ENCODE data around the gene CD248.

CD248 gene

GRCh38 chr11:66294626-66295620 lies 21.9 kb downstream of the CD248 start:
- DNase-seq: no peak
- no peak overlapping the region for H3K27ac ChIP-seq
- H3K4me1 ChIP-seq: peaks cover 0 to 16% (median 10%) of the 10 kb centered on the region in 4 donors
- intact Hi-C loops (cut with DNase I; ENCODE audit: low total_unique reads): no loop called here
- no peak overlapping the region for H3K4me3 ChIP-seq
- no peaks in the 10 kb centered on the region for H3K9me3 ChIP-seq
- TF ChIP-seq, protein P1, sequence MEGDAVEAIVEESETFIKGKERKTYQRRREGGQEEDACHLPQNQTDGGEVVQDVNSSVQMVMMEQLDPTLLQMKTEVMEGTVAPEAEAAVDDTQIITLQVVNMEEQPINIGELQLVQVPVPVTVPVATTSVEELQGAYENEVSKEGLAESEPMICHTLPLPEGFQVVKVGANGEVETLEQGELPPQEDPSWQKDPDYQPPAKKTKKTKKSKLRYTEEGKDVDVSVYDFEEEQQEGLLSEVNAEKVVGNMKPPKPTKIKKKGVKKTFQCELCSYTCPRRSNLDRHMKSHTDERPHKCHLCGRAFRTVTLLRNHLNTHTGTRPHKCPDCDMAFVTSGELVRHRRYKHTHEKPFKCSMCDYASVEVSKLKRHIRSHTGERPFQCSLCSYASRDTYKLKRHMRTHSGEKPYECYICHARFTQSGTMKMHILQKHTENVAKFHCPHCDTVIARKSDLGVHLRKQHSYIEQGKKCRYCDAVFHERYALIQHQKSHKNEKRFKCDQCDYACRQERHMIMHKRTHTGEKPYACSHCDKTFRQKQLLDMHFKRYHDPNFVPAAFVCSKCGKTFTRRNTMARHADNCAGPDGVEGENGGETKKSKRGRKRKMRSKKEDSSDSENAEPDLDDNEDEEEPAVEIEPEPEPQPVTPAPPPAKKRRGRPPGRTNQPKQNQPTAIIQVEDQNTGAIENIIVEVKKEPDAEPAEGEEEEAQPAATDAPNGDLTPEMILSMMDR (IDR thresholded peaks at IDR 0.05): no peak
- no peaks in the 10 kb centered on the region for H3K36me3 ChIP-seq
- peaks cover 0 to 57% of the 10 kb centered on the region in 2 donors for H3K27me3 ChIP-seq

GRCh38 chr11:66293777-66294625 lies 22.8 kb downstream of the CD248 start:
- no peak overlapping the region for H3K4me3 ChIP-seq

GRCh38 chr11:66293352-66293751 lies 23.5 kb downstream of the CD248 start:
- no peak overlapping the region for H3K27ac ChIP-seq
- peaks cover 0 to 57% of the 10 kb centered on the region in 2 donors for H3K27me3 ChIP-seq
- TF ChIP-seq, protein P1 (IDR thresholded peaks at IDR 0.05): no peak
- intact Hi-C loops (cut with DNase I; ENCODE audit: low total_unique reads): no loop called here
- peaks cover 0 to 23% (median 17%) of the 10 kb centered on the region in 4 donors for H3K4me1 ChIP-seq
- H3K36me3 ChIP-seq: no peaks in the 10 kb centered on the region
- H3K9me3 ChIP-seq: no peaks in the 10 kb centered on the region
- no peak for DNase-seq
- H3K4me3 ChIP-seq: no peak overlapping the region

More at GRCh38 chr11:66293777-66294625, 22.8 kb downstream of the CD248 start:
- Histone ChIP-seq H3K27ac (no peak overlapping the region), H3K36me3 (no peaks in the 10 kb centered on the region), H3K4me1 (peaks cover 0 to 22% (median 15%) of the 10 kb centered on the region in 4 donors), H3K9me3 (no peaks in the 10 kb centered on the region), H3K27me3 (peaks cover 0 to 57% of the 10 kb centered on the region in 2 donors)
- TF ChIP-seq, protein P1 (IDR thresholded peaks at IDR 0.05): no peak
- no peak for DNase-seq
- intact Hi-C loops (cut with DNase I; ENCODE audit: low total_unique reads): no loop called here

DNA sequence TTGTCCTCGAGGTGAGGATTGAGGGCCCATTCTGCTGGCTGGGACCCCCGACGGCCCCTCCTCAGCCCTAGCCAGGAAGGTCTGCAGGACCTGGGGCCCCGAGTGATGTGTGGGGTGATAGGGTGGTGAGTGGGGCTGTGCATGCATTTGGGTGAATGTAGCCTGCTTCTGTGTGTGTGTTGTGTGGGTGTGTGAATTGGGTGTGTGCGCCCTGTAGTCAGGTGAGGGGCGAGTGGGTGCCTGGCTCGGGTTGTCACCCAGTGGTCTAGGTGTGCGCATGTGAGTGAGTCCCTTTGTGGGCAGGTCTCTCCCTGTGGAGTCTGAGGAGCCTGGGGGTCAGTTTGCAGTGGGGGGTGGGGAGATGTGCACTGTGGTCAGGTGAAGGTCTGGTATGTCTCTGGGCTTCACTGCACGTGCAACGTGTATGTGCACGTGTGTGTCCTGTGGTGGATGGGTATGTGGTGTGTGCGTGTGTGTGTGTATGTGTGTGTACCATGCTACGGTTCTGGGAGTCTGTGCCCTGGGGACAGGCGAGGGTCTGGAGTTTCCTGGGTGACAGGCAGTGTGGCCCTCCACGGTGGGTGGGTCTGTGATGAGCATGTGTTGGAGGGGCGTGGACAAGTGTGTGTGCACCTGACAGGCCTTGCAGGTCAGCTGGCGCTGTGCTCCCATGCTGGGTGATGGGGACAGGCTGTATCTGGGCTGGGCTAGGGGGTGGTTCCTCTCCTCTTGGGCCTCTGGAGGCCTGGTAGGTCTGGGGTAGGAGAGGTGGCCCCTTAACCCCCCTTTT lies 24.1 kb downstream of the CD248 start:
- peaks cover 0 to 57% of the 10 kb centered on the region in 2 donors for H3K27me3 ChIP-seq
- intact Hi-C loops (cut with DNase I; ENCODE audit: low total_unique reads): no loop called here

More for the DNA sequence above, 24.1 kb downstream of the CD248 start:
- Histone ChIP-seq H3K4me1 (peaks cover 0 to 30% (median 23%) of the 10 kb centered on the region in 4 donors), H3K36me3 (no peaks in the 10 kb centered on the region), H3K9me3 (no peaks in the 10 kb centered on the region), H3K4me3 (no peak overlapping the region), H3K27ac (no peak overlapping the region)
- no peak for DNase-seq
- TF ChIP-seq, protein P1 (IDR thresholded peaks at IDR 0.05): no peak

Data from tibial artery (tissue), 4 donors.